HTR-8/SVneo (cell line): Measurements from ENCODE around the gene SUB1.
"Not testable (repeated sequence)": the region's sequence is repeated elsewhere in the genome, so short reads cannot be mapped to it uniquely, and the experiment has no call there.

Experiments
- DNase-seq: peaks from one replicate; pipeline ENCODE4 v3.0.0; 2011; ENCODE audit warnings: low spot score, mixed read lengths; ENCODE audit not compliant: insufficient read length
- FAIRE-seq: peaks from 2 replicates; lab custom pipeline; 2011; peaks lifted over from hg19 to GRCh38; lab: Jason Lieb, UNC

The SUB1 gene

GRCh38 chr5:32630867-32631491 is 45.6 kb downstream of the SUB1 start:
- no peak for DNase-seq
- FAIRE-seq = no peak

- not testable (repeated sequence) for DNase-seq, FAIRE-seq
These were observed 47.7 kb downstream of the SUB1 start for GRCh38 chr5:32633017-32633416.

- DNase-seq = no peak
- FAIRE-seq = no peak
These were observed 53.0 kb downstream of the SUB1 start for GRCh38 chr5:32638309-32638708.

- DNase-seq = no peak
These were observed 54.6 kb downstream of the SUB1 start for GRCh38 chr5:32639943-32640342.

GRCh38 chr5:32642276-32643002 is 57.1 kb downstream of the SUB1 start:
- FAIRE-seq (peak; percentile 36), DNase-seq (peak; percentile 31)

More at GRCh38 chr5:32639943-32640342, 54.6 kb downstream of the SUB1 start:
- peak; percentile 59 for FAIRE-seq

GRCh38 chr5:32645246-32645645 is 59.9 kb downstream of the SUB1 start:
- FAIRE-seq = no peak
- no peak for DNase-seq

GRCh38 chr5:32646061-32646969 is 61.0 kb downstream of the SUB1 start:
- FAIRE-seq = peak; percentile 46
- no peak for DNase-seq

- DNase-seq = no peak
- FAIRE-seq = no peak
These were observed 65.7 kb downstream of the SUB1 start for GRCh38 chr5:32651088-32651487.

GRCh38 chr5:32651638-32652037 is 66.3 kb downstream of the SUB1 start:
- no peak for FAIRE-seq
- DNase-seq = no peak
